Stimulated activated CD8-positive, alpha-beta memory T cell treated with anti-CD3 and anti-CD28 coated beads, Interleukin-4, amount 100 ng/mL, for 48 hours (primary cell): ENCODE measurements around the gene AMOTL1.

Source experiments
- DNase-seq: peaks from one replicate; pipeline ENCODE4 v3.0.0-alpha.2; 2020

Gene AMOTL1

GRCh38 chr11:94742665-94743064 is 25.5 kb upstream of the AMOTL1 start:
- DNase-seq: no peak

- DNase-seq: no peak
These were observed 21.4 kb upstream of the AMOTL1 start for GRCh38 chr11:94746721-94747120.

- no peak for DNase-seq
These were observed 21.0 kb upstream of the AMOTL1 start for GRCh38 chr11:94747146-94747545.

GRCh38 chr11:94747601-94748041 is 20.5 kb upstream of the AMOTL1 start:
- no peak for DNase-seq

- no peak for DNase-seq
These were observed 18.8 kb upstream of the AMOTL1 start for GRCh38 chr11:94749369-94749768.

GRCh38 chr11:94750319-94751217 is 17.6 kb upstream of the AMOTL1 start:
- DNase-seq: no peak

- DNase-seq: no peak
These were observed 16.9 kb upstream of the AMOTL1 start for GRCh38 chr11:94751218-94751609.

- DNase-seq: no peak
These were observed 16.4 kb upstream of the AMOTL1 start for GRCh38 chr11:94751786-94752185.

GRCh38 chr11:94753630-94754029 is 14.5 kb upstream of the AMOTL1 start:
- DNase-seq: no peak

- DNase-seq: no peak
These were observed 13.8 kb upstream of the AMOTL1 start for GRCh38 chr11:94754335-94754734.

GRCh38 chr11:94754819-94755218 is 13.3 kb upstream of the AMOTL1 start:
- no peak for DNase-seq

- DNase-seq: no peak
These were observed 12.7 kb upstream of the AMOTL1 start for GRCh38 chr11:94755494-94755893.

GRCh38 chr11:94757037-94757735 is 11.0 kb upstream of the AMOTL1 start:
- DNase-seq: no peak

GRCh38 chr11:94758666-94759065 is 9.5 kb upstream of the AMOTL1 start:
- no peak for DNase-seq

GRCh38 chr11:94759522-94759921 is 8.6 kb upstream of the AMOTL1 start:
- no peak for DNase-seq

- no peak for DNase-seq
These were observed 7.9 kb upstream of the AMOTL1 start for GRCh38 chr11:94760296-94760695.

- no peak for DNase-seq
These were observed 5.9 kb upstream of the AMOTL1 start for GRCh38 chr11:94762208-94762607.

- DNase-seq: no peak
These were observed 5.2 kb upstream of the AMOTL1 start for GRCh38 chr11:94762995-94763394.

GRCh38 chr11:94766713-94767206 is 1.4 kb upstream of the AMOTL1 start:
- DNase-seq: no peak

GRCh38 chr11:94767291-94767690 is 865 bp upstream of the AMOTL1 start:
- DNase-seq: no peak

GRCh38 chr11:94768602-94769541 is 716 bp downstream of the AMOTL1 start:
- peak; percentile 28 for DNase-seq

- DNase-seq: no peak
These were observed 1.7 kb downstream of the AMOTL1 start for GRCh38 chr11:94769880-94770279.
